ENCODE results near the gene NRTN.
"Not testable (repeated sequence)": the region's sequence is repeated elsewhere in the genome, so short reads cannot be mapped to it uniquely, and the experiment has no call there.

Gene NRTN

GRCh38 chr19:5867201-5868136 is 62.6 kb downstream of the NRTN start:
- no peak for DNase-seq (ENCODE audit: low spot score)

GRCh38 chr19:5870986-5871394 is 66.1 kb downstream of the NRTN start:
- DNase-seq (ENCODE audit: low spot score), result no peak

- DNase-seq (ENCODE audit: low spot score), result no peak
Measured at GRCh38 chr19:5873617-5874199, 68.8 kb downstream of the NRTN start.

- DNase-seq (ENCODE audit: low spot score), result not testable (repeated sequence)
Measured at GRCh38 chr19:5874496-5874895, 69.6 kb downstream of the NRTN start.

DNA sequence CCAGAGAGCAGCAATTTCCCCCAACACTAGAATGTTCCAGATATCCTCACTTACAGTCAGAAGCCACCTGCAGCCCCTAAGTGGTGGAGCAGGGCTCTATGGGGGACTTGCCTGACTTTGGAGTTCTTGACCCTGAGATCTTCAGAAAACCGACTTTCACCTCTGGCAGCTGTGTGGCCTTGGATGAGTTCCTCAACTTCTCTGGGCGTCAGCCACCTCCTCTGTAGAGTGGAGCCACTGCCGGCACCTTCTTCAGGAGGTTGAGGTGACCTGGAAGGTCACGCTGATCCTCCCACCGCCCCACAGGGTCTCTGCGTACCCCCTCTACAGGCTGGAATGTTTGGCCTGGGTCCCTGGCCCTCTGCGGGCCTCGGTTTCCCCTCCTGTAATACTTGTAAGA is 72.6 kb downstream of the NRTN start:
- no peak for DNase-seq (ENCODE audit: low spot score)

- no peak for DNase-seq (ENCODE audit: low spot score)
Measured at GRCh38 chr19:5877882-5878281, 73.0 kb downstream of the NRTN start.

Data from LoVo (cell line).